ENCODE results near the gene TRIM45. TPM values are rescaled to one million over a fixed set of nuclear protein-coding genes. Genes with fewer than 3 reads are reported as not detected.
"Not testable (repeated sequence)": the region's sequence is repeated elsewhere in the genome, so short reads cannot be mapped to it uniquely, and the experiment has no call there.

TRIM45 gene
- total RNA-seq, 2 experiments from 2014 or later, result 0.48 to 0.60 TPM

- no peak overlapping the region for H3K4me3 Mint-ChIP-seq
- no peaks in the 10 kb centered on the region for H3K4me1 Mint-ChIP-seq
- no peak overlapping the region for H3K27ac Mint-ChIP-seq
- DNase-seq, result no peak
- no peaks in the 10 kb centered on the region for H3K36me3 Mint-ChIP-seq
- peaks cover 4% of the 10 kb centered on the region for H3K27me3 Mint-ChIP-seq
- H3K9me3 Mint-ChIP-seq, result no peaks in the 10 kb centered on the region
Observed at GRCh38 chr1:117143172-117143571, 21.6 kb upstream of the TRIM45 start.

- no peaks in the 10 kb centered on the region for H3K9me3 Mint-ChIP-seq
- peaks cover 4% of the 10 kb centered on the region for H3K27me3 Mint-ChIP-seq
- no peaks in the 10 kb centered on the region for H3K36me3 Mint-ChIP-seq
- no peak for DNase-seq
- H3K4me1 Mint-ChIP-seq, result no peaks in the 10 kb centered on the region
- no peak overlapping the region for H3K27ac Mint-ChIP-seq
- no peak overlapping the region for H3K4me3 Mint-ChIP-seq
Observed at GRCh38 chr1:117142200-117142599, 20.7 kb upstream of the TRIM45 start.

- no peaks in the 10 kb centered on the region for H3K36me3 Mint-ChIP-seq
- no peak overlapping the region for H3K27ac Mint-ChIP-seq
- no peaks in the 10 kb centered on the region for H3K9me3 Mint-ChIP-seq
- H3K4me3 Mint-ChIP-seq, result no peak overlapping the region
- no peaks in the 10 kb centered on the region for H3K4me1 Mint-ChIP-seq
- no peak for DNase-seq
- peaks cover 11% of the 10 kb centered on the region for H3K27me3 Mint-ChIP-seq
Observed at GRCh38 chr1:117138561-117138960, 17.0 kb upstream of the TRIM45 start.

- no peaks in the 10 kb centered on the region for H3K4me1 Mint-ChIP-seq
- peaks cover 15% of the 10 kb centered on the region for H3K27me3 Mint-ChIP-seq
- no peak for DNase-seq
- H3K36me3 Mint-ChIP-seq, result no peaks in the 10 kb centered on the region
- no peaks in the 10 kb centered on the region for H3K9me3 Mint-ChIP-seq
- H3K4me3 Mint-ChIP-seq, result no peak overlapping the region
- no peak overlapping the region for H3K27ac Mint-ChIP-seq
Observed at GRCh38 chr1:117138106-117138505, 16.6 kb upstream of the TRIM45 start.

GRCh38 chr1:117137281-117137855 is 15.8 kb upstream of the TRIM45 start:
- H3K4me3 Mint-ChIP-seq, result no peak overlapping the region
- no peaks in the 10 kb centered on the region for H3K4me1 Mint-ChIP-seq
- no peak for DNase-seq
- H3K27ac Mint-ChIP-seq, result no peak overlapping the region
- no peaks in the 10 kb centered on the region for H3K36me3 Mint-ChIP-seq
- H3K9me3 Mint-ChIP-seq, result no peaks in the 10 kb centered on the region
- H3K27me3 Mint-ChIP-seq, result peaks cover 16% of the 10 kb centered on the region

GRCh38 chr1:117136749-117137148 is 15.2 kb upstream of the TRIM45 start:
- Mint-ChIP-seq H3K4me1 (no peaks in the 10 kb centered on the region), H3K9me3 (no peaks in the 10 kb centered on the region), H3K4me3 (no peak overlapping the region), H3K27ac (no peak overlapping the region), H3K27me3 (peaks cover 16% of the 10 kb centered on the region), H3K36me3 (no peaks in the 10 kb centered on the region)
- DNase-seq, result no peak

GRCh38 chr1:117135329-117135728 is 13.8 kb upstream of the TRIM45 start:
- no peaks in the 10 kb centered on the region for H3K9me3 Mint-ChIP-seq
- H3K4me3 Mint-ChIP-seq, result no peak overlapping the region
- no peaks in the 10 kb centered on the region for H3K4me1 Mint-ChIP-seq
- no peaks in the 10 kb centered on the region for H3K36me3 Mint-ChIP-seq
- peaks cover 16% of the 10 kb centered on the region for H3K27me3 Mint-ChIP-seq
- no peak overlapping the region for H3K27ac Mint-ChIP-seq
- no peak for DNase-seq

- Mint-ChIP-seq H3K9me3 (no peaks in the 10 kb centered on the region), H3K4me1 (no peaks in the 10 kb centered on the region), H3K27ac (no peak overlapping the region), H3K27me3 (peaks cover 20% of the 10 kb centered on the region), H3K4me3 (no peak overlapping the region), H3K36me3 (no peaks in the 10 kb centered on the region)
- DNase-seq, result no peak
Observed at GRCh38 chr1:117130526-117130925, 9.0 kb upstream of the TRIM45 start.

GRCh38 chr1:117128323-117129079 is 7.0 kb upstream of the TRIM45 start:
- H3K36me3 Mint-ChIP-seq, result no peaks in the 10 kb centered on the region
- no peaks in the 10 kb centered on the region for H3K9me3 Mint-ChIP-seq
- peaks cover 10% of the 10 kb centered on the region for H3K27me3 Mint-ChIP-seq
- no peak overlapping the region for H3K4me3 Mint-ChIP-seq
- no peak for DNase-seq
- H3K4me1 Mint-ChIP-seq, result no peaks in the 10 kb centered on the region
- H3K27ac Mint-ChIP-seq, result no peak overlapping the region

- H3K27ac Mint-ChIP-seq, result no peak overlapping the region
- no peak overlapping the region for H3K4me3 Mint-ChIP-seq
- H3K36me3 Mint-ChIP-seq, result no peaks in the 10 kb centered on the region
Observed at GRCh38 chr1:117127795-117128194, 6.2 kb upstream of the TRIM45 start.

GRCh38 chr1:117124661-117125060 is 3.1 kb upstream of the TRIM45 start:
- DNase-seq, result no peak
- Mint-ChIP-seq H3K36me3 (no peaks in the 10 kb centered on the region), H3K9me3 (no peaks in the 10 kb centered on the region), H3K4me3 (no peak overlapping the region), H3K4me1 (peaks cover 7% of the 10 kb centered on the region), H3K27ac (no peak overlapping the region), H3K27me3 (peaks cover 21% of the 10 kb centered on the region)

More at GRCh38 chr1:117127795-117128194, 6.2 kb upstream of the TRIM45 start:
- DNase-seq, result no peak
- Mint-ChIP-seq H3K9me3 (no peaks in the 10 kb centered on the region), H3K27me3 (peaks cover 9% of the 10 kb centered on the region), H3K4me1 (no peaks in the 10 kb centered on the region)

- no peaks in the 10 kb centered on the region for H3K36me3 Mint-ChIP-seq
- no peaks in the 10 kb centered on the region for H3K9me3 Mint-ChIP-seq
- no peak for DNase-seq
- no peak overlapping the region for H3K27ac Mint-ChIP-seq
- peaks cover 26% of the 10 kb centered on the region for H3K27me3 Mint-ChIP-seq
- peaks cover 7% of the 10 kb centered on the region for H3K4me1 Mint-ChIP-seq
- no peak overlapping the region for H3K4me3 Mint-ChIP-seq
Observed at GRCh38 chr1:117123274-117123673, 1.7 kb upstream of the TRIM45 start.

GRCh38 chr1:117122330-117123025 is 929 bp upstream of the TRIM45 start:
- H3K4me3 Mint-ChIP-seq, result peak overlapping the region; percentile 78
- H3K27ac Mint-ChIP-seq, result no peak overlapping the region
- peaks cover 29% of the 10 kb centered on the region for H3K27me3 Mint-ChIP-seq
- H3K4me1 Mint-ChIP-seq, result peaks cover 7% of the 10 kb centered on the region
- H3K9me3 Mint-ChIP-seq, result no peaks in the 10 kb centered on the region
- DNase-seq, result no peak
- H3K36me3 Mint-ChIP-seq, result no peaks in the 10 kb centered on the region

- DNase-seq, result no peak
- Mint-ChIP-seq H3K27me3 (peaks cover 29% of the 10 kb centered on the region), H3K27ac (no peak overlapping the region), H3K4me3 (peak overlapping the region; percentile 78), H3K36me3 (peaks cover 2% of the 10 kb centered on the region), H3K9me3 (no peaks in the 10 kb centered on the region), H3K4me1 (peaks cover 7% of the 10 kb centered on the region)
Observed at GRCh38 chr1:117120774-117121588, 568 bp downstream of the TRIM45 start.

- H3K4me3 Mint-ChIP-seq, H3K9me3 Mint-ChIP-seq, H3K36me3 Mint-ChIP-seq: not testable (repeated sequence)
Observed at GRCh38 chr1:117119144-117119543, 2.4 kb downstream of the TRIM45 start.

More at GRCh38 chr1:117119144-117119543, 2.4 kb downstream of the TRIM45 start:
- H3K27me3 Mint-ChIP-seq, result peaks cover 29% of the 10 kb centered on the region
- not testable (repeated sequence) for DNase-seq, H3K4me1 Mint-ChIP-seq, H3K27ac Mint-ChIP-seq

All from activated naive CD8-positive, alpha-beta T cell treated with anti-CD3 and anti-CD28 coated beads for 36 hours (primary cell).